Esophagus muscularis mucosa (tissue), 2 donors: ENCODE data around the gene PPTC7.

Experiments used
- EP300 ChIP-seq: sonication (generic); formaldehyde crosslinking; IDR thresholded peaks from one replicate; pipeline ENCODE4 v1.6.1; 2017; ENCODE audit warnings: antibody characterized with exemption
- POLR2A ChIP-seq: fragments of 450-650 bp; IDR thresholded peaks from one replicate; pipeline ENCODE4 v1.6.1; 2017; ENCODE audit warnings: antibody characterized with exemption, moderate library complexity, mild to moderate bottlenecking, low read depth

- TF ChIP-seq EP300 (no peak), POLR2A (no peak)
These were observed 9.0 kb upstream of the PPTC7 start for GRCh38 chr12:110592078-110592477.
